RCC 7860 (cell line): ENCODE measurements around the gene HID1.
"Not testable (repeated sequence)": the region's sequence is repeated elsewhere in the genome, so short reads cannot be mapped to it uniquely, and the experiment has no call there.

ENCODE experiments used
- DNase-seq: peaks from one replicate; pipeline ENCODE4 v3.0.0-alpha.2; 2015; ENCODE audit warnings: low spot score
- FAIRE-seq: peaks from 2 replicates; lab custom pipeline; 2012; peaks lifted over from hg19 to GRCh38; lab: Jason Lieb, UNC

Gene HID1

DNA sequence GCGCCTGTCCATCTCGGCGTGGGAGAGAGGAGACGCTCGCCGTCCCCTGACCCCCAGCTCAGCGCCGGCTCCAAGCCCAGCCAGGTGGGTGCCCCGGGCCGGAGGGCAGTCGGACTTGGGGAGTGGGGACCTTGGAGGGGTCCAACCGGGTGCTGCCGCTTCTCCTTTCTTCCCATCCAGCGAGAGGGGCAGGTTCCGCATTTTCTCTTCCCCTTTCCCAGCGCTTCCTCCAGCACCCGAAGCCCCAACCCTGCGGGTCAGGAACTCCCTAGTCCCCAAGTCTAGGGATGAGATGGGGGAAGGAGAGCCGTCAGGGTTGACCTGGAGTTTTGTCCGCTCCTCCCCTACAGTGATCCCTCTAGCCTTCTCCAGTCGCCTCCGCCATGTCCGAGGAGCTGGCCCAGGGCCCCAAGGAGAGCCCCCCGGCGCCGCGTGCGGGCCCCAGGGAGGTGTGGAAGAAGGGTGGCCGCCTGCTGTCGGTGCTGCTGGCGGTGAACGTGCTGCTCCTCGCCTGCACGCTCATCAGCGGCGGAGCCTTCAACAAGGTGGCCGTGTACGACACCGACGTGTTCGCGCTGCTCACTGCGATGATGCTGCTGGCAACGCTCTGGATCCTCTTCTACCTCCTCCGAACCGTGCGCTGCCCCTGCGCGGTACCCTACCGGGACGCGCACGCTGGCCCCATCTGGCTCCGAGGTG lies 48.2 kb downstream of the HID1 start, which contains the start of gene OTOP2:
TSS of gene OTOP2 (plus strand) at position 24 of the 699 bp plus-strand sequence. CDS start at position 384, 360 bp downstream.
- FAIRE-seq, result no peak
- DNase-seq, result no peak

DNA sequence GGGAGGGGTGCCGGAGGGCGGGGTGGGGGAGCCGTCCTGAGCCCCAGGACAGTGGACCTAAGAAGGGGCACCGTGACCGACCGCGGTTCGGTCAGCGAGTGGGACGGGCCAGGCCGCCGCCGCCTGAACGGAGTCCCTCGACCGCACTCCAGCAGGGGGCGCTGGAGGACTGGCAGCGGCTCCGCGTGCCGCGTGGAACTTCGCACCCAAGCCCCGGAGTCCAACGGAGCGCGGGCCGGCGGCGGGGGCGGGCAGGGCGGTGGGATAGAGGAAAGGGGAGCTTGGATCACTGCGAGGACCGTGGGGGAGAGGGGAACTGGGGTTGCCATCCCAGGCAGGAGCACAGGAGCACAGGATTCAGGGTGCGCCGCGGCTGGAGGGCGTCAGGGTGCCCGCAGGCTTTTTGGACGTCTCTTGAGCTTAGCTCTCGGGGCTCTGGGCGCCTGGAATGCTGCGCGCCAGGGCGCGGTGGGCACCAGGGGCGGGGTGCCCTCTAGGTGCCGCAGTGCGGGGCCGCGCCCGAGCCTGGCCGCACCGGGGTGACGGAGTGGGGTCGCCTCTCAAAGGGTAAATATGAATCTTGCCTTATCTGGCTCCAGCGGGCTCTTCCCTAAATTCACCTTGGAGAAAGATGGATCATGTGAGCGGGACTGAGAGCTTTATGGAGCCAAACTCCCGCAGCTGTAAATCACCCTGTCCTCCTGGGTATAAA lies 48.9 kb downstream of the HID1 start:
- no peak for DNase-seq
- FAIRE-seq, result no peak

DNA sequence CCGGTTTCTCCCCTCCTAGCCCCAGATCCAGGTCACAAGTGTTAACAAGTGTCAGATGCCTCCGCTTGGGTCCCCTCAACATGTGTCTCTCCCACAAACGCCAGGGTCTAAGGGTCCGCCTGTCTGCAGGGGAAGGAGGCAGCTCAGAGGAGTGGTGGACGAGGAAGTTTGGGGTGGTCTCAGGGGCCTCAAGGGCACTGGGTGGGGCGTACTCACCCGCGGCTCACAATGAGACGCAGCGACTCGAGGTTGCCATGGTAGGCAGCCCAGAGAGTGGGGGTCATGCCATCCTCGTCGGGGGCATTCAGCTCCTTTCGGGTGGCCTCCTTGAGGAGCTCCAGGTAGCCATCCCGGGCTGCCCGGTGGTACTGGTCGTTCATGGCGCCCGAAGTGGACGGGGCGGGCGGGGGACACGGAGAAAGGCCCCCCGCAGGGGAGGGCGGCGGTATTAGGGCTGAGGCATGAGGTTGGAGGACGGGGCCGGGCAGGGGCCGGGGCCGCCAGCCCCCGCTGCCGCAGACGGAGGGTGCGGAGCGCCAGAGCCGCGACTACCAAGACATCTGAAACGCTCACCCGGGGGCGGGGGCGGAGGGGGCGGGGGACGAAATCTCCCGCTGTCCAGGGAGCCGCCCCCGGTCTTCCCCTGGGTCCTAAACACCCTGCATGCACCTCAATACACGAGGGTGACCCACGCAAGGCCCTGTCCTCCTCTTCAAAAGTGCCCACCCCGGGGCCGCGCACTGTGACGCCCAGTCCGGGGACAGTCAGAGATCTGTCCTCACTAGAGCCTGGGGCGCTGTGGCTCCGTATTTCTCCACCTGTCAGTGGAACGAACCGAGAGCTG lies 49.6 kb downstream of the HID1 start, which contains the start of gene USH1G:
TSS of gene USH1G (minus strand) at position 562 of the 844 bp plus-strand sequence. CDS start at position 380, 182 bp downstream.
- no peak for FAIRE-seq
- no peak for DNase-seq

DNA sequence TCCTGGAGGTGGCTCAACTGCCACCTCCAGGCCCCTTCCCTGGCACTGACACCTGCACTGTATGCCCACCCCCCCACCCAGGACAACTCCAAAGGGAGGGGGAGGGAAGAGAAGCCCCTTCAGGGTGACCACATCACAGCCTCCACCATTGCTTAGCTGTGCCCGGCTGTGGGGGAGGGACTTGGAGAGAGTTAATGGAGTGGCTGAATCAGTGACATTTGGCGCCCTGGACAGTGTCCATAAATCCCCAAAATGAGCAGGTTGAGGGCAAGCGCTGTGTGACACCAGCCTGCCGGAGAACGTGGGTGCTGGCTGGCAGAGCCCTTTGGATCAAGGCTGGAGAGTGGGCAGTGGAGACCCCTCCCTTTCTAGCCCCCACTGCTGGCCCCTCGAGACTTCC lies 50.4 kb downstream of the HID1 start:
- no peak for DNase-seq

DNA sequence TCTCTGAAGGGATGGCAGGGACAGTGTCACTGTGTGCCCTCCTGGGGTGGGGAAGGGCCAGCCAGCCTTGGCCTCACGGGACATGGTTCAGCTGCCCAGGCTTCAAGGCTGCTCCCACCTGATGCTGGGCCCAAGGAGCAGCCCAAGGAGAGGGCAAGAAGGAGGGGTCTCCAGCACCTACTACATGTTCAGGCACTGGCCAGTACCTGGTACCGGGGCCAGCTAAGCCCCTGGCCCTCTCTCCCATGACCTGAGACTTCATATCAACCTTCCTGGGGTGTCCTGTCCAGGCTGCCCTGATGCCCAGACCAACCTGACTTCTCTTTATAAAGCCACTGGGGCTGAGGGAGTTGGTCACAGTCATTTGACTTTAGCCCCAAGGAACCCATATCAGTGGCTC lies 50.8 kb downstream of the HID1 start:
- DNase-seq, result no peak
- FAIRE-seq, result no peak

More for the DNA sequence above, 50.4 kb downstream of the HID1 start:
- no peak for FAIRE-seq

DNA sequence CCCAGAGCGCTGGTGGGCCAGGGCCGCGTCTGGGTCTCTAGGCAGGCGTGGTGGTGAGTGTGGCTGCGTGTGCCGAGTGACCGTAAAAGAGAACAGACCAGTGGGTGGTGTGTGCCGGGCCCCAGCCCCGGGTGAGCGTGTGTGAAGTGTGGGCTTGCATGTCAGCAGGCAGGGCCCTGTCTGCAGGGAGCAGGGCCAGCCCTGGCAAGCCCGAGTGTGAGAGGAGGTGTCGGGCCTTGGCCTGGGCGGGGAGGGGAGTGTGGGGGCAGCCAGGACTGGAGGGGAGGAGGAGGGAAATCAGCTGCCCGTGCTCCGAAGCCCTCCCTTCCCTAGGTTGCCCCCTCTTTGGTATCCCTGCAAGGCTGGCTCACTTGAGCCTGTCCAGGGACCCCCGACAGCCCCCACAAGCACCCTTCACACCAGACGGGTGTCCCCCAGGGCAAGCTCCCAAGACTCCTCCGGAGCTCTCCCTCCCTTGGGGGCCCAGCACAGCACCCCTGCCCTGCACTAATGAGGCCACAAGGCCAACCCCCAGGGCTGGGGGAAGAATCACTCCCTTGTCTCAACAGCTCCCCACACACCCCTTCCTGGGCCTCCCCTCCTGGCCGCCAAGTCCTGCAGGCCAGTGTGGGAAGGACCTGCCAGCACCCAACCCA lies 51.4 kb downstream of the HID1 start:
- DNase-seq (no peak), FAIRE-seq (no peak)

DNA sequence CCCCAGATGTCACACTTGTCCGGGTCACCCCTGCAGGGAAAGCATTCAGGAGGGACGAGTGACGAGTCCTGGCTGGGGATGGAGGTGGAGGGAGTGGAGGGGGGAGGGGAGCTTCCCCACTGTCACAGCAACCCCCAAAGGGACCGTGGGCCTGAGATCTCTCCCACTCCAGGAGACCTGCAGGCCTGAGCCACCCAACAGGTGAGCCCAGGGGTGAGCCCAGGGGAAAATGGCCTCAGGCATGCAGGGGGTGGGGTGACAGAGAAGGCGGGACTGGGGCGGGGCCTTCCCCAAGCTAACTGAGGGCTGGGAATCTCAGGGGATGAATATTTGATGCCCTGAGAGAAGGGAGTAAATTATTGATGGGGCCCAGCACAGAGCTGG lies 51.9 kb downstream of the HID1 start:
- FAIRE-seq, result no peak
- DNase-seq, result no peak

DNA sequence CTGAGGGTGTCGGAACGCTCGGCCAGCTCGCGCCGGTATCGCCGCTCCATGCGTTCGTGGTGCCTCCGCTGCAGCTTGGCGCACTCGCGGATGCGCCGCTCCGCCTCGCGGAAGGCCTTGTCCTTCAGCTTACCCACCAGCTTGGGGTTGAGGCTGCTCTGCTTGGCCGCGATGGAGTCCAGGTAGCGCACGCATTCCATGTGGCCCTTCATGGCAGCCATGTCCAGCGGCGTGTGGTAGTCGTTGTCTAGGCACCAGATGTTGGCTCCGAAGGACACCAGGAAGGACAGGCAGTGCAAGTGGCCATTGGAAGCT lies 52.3 kb downstream of the HID1 start:
- DNase-seq (no peak), FAIRE-seq (no peak)

DNA sequence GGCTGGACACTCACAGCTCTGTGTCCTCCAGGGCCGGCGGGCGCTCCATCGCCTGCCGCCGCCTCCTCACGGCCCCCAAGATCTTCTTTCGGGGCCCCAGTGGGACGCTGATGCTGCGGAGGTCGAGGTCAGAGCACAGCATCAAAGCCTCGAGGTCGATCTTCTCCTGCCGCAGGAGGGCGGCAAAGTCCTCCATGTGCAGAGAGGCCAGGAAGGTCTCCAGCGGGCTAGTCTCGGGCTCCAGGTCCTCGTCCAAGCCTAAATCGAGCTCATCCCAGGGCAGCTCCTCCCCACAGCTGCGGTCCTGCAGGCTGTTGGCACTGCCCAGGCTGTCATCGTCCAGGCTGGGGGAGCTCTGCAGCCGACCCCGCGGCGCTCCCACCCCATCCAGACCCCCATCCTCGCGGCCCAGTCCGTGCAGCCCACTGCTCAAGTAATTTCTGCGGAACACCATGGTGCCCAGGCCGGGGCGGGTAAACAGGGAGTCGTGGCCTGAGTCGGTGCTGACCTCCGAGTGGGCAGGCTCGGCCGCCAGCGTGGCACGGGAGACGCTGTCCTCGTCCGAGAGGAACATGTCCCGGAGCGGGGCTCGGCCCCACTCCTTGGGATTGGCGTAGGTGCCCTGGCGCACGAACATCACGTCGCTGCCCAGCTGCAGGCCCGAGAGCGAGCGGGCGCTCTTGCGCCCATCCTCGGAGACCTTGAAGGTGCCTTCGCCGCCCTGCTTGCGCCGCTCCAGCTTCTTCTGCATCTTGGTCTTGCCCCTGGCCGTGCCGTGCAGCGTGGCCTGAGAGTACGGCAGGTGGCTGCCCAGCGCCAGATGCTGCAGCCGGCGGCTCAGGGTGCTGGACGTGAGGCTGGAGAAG lies 52.9 kb downstream of the HID1 start:
- no peak for DNase-seq
- FAIRE-seq, result no peak

DNA sequence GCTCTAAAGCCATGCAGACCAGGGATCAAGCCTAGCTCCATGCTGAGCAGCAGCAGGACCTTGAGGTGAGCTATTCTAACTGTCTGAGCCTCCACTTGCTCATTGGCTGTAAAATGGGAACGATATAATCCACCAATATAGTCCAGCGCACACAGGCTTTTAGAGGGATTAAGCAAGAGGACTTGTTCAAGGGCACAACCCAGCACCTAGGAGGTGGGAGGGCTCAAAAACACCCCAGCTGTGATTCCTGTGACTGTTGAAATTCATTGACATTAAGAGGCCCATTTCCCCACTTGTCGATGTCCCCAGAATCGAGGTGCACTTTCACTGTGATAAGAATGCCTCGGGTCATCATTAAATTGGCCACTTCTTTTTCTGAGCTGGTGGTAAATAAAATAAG lies 53.7 kb downstream of the HID1 start:
- FAIRE-seq (no peak), DNase-seq (no peak)

DNA sequence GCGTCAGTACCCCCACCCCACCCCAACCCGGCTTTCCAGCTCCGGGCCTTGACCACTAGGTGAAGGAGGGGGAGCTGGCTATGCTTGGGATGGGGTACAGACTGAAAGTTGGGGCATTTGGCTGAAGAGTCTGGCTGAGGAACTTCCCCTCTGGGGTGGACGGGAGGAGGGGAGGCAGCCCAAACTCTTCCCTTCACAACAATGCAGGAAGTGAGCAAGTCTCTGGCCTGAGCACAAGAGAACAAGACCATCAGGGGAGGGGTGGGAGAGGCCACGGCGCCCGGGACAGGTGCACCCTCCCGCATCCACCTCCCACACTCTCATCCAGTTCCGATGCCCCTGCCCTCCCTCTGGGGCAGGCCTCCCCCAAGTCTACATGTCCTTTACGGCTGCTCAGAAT lies 55.1 kb downstream of the HID1 start:
- FAIRE-seq (no peak), DNase-seq (no peak)

DNA sequence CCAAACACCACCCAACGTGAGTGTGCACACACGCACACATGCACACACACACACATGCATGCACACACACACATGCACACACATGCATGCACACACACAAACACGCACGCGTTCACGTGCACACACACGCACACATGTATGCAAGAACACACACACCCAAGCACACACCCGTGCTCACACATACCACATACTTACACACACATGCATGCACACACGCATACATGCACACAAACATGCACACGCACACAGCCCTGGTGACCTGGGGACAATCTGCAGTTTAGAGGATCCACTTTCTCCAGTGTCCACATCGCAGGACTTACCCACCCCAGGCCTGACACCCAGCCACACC lies 55.7 kb downstream of the HID1 start:
- FAIRE-seq (no peak), DNase-seq (no peak)

DNA sequence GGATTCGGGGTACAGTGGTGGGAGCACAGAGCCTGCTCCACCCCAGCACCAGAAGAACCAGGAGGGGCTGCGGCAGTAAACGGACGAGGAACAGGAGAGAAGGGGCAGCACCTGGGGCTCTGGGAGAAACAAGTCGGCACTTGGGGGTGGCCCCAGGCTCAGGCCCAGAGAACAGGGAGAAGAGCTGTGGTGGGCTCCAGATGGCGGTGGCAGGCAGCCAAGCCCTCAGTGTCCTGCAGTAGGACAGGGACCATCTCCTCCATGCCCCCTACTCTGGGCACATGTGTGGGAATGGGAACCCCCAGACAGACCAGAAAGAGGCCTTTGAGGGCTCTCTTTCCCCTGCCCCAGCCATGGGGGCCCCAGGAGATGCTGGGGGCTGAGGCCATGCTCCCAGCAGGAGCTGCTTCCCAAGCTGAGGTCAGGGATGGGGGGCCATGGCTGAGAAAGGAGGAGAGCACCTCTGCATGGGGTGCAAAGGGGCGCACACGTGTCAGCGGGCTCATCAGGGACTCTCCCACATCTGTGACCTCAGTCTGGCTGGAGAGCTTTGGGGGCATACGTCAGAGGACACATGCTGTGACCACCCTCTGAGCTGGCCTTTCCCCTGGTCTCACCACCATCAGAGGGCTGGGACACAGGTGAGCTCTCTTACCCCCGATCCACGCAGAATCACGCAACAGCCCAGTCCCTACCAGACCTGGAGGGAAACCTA lies 56.3 kb downstream of the HID1 start:
- FAIRE-seq (no peak), DNase-seq (no peak)

DNA sequence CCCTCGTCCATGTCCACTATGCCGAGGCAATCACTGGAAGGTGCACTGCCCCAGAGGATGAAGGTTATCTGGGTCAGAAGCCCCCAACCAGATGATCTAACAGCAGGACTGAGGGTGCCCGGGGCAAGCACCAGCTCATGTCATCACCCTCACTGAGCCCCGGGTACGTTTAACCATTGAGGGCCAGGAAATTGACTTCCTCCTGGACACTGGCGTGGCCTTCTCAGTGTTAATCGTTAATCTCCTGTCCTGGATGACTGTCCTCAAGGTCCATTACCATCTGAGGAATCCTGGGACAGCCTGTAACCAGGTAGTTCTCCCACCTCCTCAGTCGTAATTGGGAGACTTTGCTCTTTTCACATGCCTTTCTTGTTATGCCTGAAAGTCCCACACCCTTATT lies 61.1 kb downstream of the HID1 start:
- not testable (repeated sequence) for FAIRE-seq, DNase-seq

DNA sequence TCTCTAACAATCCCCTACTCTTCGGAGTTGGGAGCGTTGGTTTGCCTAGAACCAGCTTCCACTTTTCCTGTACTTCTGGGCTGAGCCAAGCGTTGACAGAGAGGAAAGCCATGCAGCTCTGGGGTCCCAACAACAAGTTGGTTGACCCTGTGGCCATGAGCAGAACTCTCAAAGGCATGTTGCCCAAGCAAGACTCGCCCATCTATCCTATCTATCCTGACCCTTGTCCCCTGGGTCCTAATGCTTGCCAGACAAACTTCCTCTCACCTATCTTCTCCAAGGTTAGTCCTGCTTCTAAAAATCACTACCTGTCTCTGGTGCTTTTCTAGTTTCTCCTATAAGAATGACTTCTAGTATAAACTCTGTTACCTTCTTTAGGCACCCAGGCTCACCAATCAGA lies 63.5 kb downstream of the HID1 start:
- not testable (repeated sequence) for FAIRE-seq, DNase-seq

DNA sequence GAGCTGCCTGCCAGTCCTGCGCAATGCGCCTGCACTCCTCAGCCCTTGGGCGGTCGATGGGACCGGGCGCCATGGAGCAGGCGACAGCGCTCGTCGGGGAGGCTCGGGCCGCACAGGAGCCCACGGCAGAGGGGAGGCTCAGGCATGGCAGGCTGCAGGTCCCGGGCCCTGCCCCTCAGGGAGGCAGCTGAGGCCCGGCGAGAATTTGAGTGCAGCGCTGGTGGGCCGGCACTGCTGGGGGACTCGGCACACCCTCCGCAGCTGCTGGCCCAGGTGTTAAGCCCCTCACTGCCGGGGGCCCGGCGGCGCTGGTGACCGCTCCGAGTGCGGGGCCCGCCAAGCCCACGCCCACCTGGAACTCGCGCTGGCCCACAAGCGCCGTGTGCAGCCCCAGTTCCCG lies 65.5 kb downstream of the HID1 start:
- DNase-seq (no peak), FAIRE-seq (no peak)

DNA sequence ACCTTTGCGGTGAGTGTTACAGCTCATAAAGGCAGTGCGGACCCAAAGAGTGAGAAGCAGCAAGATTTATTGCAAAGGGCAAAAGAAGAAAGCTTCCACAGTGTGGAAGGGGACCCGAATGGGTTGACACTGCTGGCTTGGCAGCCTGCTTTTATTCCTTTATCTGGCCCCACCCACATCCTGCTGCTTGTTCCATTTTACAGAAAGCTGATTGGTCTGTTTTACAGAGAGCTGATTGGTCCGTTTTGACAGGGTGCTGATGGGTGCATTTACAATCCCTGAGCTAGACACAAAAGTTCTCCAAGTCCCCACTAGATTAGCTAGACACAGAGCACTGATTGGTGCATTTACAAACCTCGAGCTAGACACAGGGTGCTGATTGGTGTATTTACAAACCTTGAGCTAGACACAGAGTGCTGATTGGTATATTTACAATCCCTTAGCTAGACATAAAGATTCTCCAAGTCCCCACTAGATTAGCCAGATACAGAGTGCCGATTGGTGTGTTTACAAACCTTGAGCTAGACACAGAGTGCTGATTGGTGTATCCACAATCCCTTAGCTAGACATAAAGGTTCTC lies 66.3 kb downstream of the HID1 start:
- FAIRE-seq, DNase-seq: not testable (repeated sequence)

DNA sequence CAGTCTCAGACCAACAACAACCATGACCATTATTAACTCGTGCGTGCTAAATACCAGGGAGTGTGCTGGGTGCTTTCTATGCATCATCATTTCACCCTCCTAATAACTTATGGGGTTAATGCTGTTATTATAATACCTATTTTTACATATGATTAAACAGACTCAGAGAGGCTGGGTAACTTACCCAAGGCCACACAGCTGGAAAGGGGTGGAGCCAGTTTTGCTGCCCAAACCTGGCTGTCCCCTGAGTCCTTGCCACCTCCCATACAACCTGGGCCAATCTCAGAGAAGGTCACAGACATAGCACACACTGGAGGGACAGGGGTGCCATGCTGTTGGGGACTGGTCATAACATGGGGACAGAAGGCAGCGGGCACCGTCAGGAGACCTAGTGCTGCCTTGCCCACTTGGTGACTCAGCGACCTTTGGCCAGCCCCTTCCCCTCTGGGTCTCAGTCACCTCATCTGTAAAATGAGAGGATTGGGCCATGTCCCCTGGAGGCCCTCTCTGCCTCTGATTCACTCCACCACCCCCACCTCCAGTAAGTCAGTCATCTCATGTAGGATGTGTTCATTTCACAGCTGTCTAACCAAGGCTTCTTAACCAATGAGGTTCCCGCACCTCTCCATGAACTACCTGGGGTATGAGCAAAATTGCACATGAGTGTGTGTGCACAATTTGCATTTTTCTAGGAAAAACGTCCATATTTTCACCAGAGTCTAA lies 67.7 kb downstream of the HID1 start:
- DNase-seq, result no peak
- no peak for FAIRE-seq

DNA sequence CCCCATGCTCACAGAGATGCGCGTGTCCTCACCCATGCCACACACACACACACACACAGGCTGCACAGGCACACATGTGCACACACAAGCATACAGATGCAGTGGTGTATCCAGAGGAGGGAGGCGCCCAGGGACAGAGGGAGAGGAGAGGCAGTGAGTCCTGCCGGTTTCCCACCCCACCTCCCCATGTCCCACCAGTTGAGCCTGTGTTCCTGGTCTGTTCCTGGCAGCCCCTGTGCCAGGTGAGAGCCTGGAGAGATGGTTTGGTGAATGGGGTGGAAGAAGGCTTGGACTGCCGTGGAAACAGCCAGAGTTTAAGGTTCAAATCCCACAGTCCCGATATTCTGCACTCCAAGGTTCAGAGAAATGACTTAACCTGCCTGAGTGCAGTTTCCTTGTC lies 68.9 kb downstream of the HID1 start:
- no peak for FAIRE-seq

More for the DNA sequence above, 68.9 kb downstream of the HID1 start:
- no peak for DNase-seq
